SK-N-SH treated with all-trans-retinoic acid at 6 μM for 48 hours (cell line): ENCODE measurements around the gene VAC14.
"Not testable (repeated sequence)": the region's sequence is repeated elsewhere in the genome, so short reads cannot be mapped to it uniquely, and the experiment has no call there.

Experiments
- ATAC-seq: fragments of 200-7000 bp; cut with Tn5 transposase; 3 replicates; pipeline ENCODE4 v1.9.1; 2020; ENCODE audit warnings: mild to moderate bottlenecking, moderate library complexity
- ARNTL ChIP-seq: fragments of 450-650 bp; formaldehyde crosslinking; IDR thresholded peaks from 2 replicates; pipeline ENCODE4 v1.5.0; 2020; ENCODE audit warnings: low read depth, mild to moderate bottlenecking, moderate library complexity, borderline replicate concordance
- BACH2 ChIP-seq: fragments of 250-450 bp; sonication (Bioruptor Pico); IDR thresholded peaks from 2 replicates; pipeline ENCODE4 v1.9.0; 2021; ENCODE audit warnings: mild to moderate bottlenecking, borderline replicate concordance
- CREB5 ChIP-seq: fragments of 250-450 bp; sonication (Bioruptor Pico); IDR thresholded peaks from 2 replicates; pipeline ENCODE4 v1.5.1; 2020; ENCODE audit warnings: low read depth, mild to moderate bottlenecking, moderate library complexity
- CSDC2 ChIP-seq: fragments of 250-450 bp; sonication (Bioruptor Pico); IDR thresholded peaks from 2 replicates; pipeline ENCODE4 v1.5.0; 2020; ENCODE audit warnings: mild to moderate bottlenecking, moderate library complexity
- ESRRG ChIP-seq: fragments of 250-450 bp; sonication (Bioruptor Pico); IDR thresholded peaks from 2 replicates; pipeline ENCODE4 v1.6.1; 2021; ENCODE audit warnings: mild to moderate bottlenecking
- ISL1 ChIP-seq: fragments of 250-450 bp; sonication (Bioruptor Pico); IDR thresholded peaks from 2 replicates; pipeline ENCODE4 v2.1.2; 2022; ENCODE audit warnings: mild to moderate bottlenecking, moderate library complexity
- OSR1 ChIP-seq: fragments of 250-450 bp; sonication (Bioruptor Pico); IDR thresholded peaks from 2 replicates; pipeline ENCODE4 v1.8.0; 2022; ENCODE audit warnings: moderate library complexity, mild to moderate bottlenecking, inconsistent platforms
- PPARA ChIP-seq: fragments of 250-450 bp; sonication (Bioruptor Pico); IDR thresholded peaks from 2 replicates; pipeline ENCODE4 v1.5.0; 2020; ENCODE audit warnings: mild to moderate bottlenecking, borderline replicate concordance
- RARB ChIP-seq: fragments of 250-450 bp; sonication (Bioruptor Pico); IDR thresholded peaks from 2 replicates; pipeline ENCODE4 v1.8.0; 2021; ENCODE audit warnings: mild to moderate bottlenecking, moderate library complexity
- SNAI2 ChIP-seq: fragments of 250-450 bp; sonication (Bioruptor Pico); IDR thresholded peaks from 2 replicates; pipeline ENCODE4 v1.5.0; 2020; ENCODE audit warnings: mild to moderate bottlenecking, moderate library complexity
- TCF4 ChIP-seq: fragments of 250-450 bp; sonication (Bioruptor Pico); IDR thresholded peaks from 2 replicates; pipeline ENCODE4 v1.8.0; 2021; ENCODE audit warnings: mild to moderate bottlenecking, moderate library complexity, borderline replicate concordance
- TOX ChIP-seq: fragments of 250-450 bp; sonication (Bioruptor Pico); IDR thresholded peaks from 2 replicates; pipeline ENCODE4 v1.8.0; 2021; ENCODE audit warnings: mild to moderate bottlenecking, moderate library complexity, borderline replicate concordance
- ZC3H10 ChIP-seq: fragments of 250-450 bp; sonication (Bioruptor Pico); IDR thresholded peaks from 2 replicates; pipeline ENCODE4 v1.5.1; 2021; ENCODE audit warnings: mild to moderate bottlenecking, moderate library complexity
- ZFP30 ChIP-seq: fragments of 450-650 bp; formaldehyde crosslinking; IDR thresholded peaks from 2 replicates; pipeline ENCODE4 v1.5.0; 2022; ENCODE audit warnings: mild to moderate bottlenecking, moderate library complexity
- ZNF70 ChIP-seq: fragments of 450-650 bp; formaldehyde crosslinking; IDR thresholded peaks from 2 replicates; pipeline ENCODE4 v1.5.0; 2020; ENCODE audit warnings: mild to moderate bottlenecking, moderate library complexity
- ZNF8 ChIP-seq: fragments of 450-650 bp; formaldehyde crosslinking; IDR thresholded peaks from 2 replicates; pipeline ENCODE4 v1.5.0; 2020; ENCODE audit warnings: mild to moderate bottlenecking, moderate library complexity
- TF ChIP-seq, protein P1 (sequence below): fragments of 250-450 bp; sonication (Bioruptor Pico); IDR thresholded peaks from 2 replicates; pipeline ENCODE4 v1.5.1; 2021; ENCODE audit warnings: mild to moderate bottlenecking, moderate library complexity
- TF ChIP-seq, protein P2 (sequence below): fragments of 250-450 bp; sonication (Bioruptor Pico); IDR thresholded peaks from 2 replicates; pipeline ENCODE4 v1.8.0; 2020; ENCODE audit warnings: mild to moderate bottlenecking, moderate library complexity, borderline replicate concordance
- TF ChIP-seq, protein P3 (sequence below): fragments of 250-450 bp; sonication (Bioruptor Pico); IDR thresholded peaks from 2 replicates; pipeline ENCODE4 v1.5.0; 2020; ENCODE audit warnings: mild to moderate bottlenecking, moderate library complexity

Gene VAC14

GRCh38 chr16:70644763-70645597, 156.0 kb downstream of the VAC14 start:
- TF ChIP-seq, protein P1, sequence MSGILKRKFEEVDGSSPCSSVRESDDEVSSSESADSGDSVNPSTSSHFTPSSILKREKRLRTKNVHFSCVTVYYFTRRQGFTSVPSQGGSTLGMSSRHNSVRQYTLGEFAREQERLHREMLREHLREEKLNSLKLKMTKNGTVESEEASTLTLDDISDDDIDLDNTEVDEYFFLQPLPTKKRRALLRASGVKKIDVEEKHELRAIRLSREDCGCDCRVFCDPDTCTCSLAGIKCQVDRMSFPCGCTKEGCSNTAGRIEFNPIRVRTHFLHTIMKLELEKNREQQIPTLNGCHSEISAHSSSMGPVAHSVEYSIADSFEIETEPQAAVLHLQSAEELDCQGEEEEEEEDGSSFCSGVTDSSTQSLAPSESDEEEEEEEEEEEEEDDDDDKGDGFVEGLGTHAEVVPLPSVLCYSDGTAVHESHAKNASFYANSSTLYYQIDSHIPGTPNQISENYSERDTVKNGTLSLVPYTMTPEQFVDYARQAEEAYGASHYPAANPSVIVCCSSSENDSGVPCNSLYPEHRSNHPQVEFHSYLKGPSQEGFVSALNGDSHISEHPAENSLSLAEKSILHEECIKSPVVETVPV (CRISPR knock-in tag), result no peak
- TF ChIP-seq PPARA (CRISPR knock-in tag), result no peak
- no peak for TF ChIP-seq BACH2 (CRISPR knock-in tag)
- no peak for TF ChIP-seq CSDC2
- no peak for TF ChIP-seq ZNF8 (CRISPR knock-in tag)
- no peak for TF ChIP-seq SNAI2 (CRISPR knock-in tag)
- TF ChIP-seq, protein P2, sequence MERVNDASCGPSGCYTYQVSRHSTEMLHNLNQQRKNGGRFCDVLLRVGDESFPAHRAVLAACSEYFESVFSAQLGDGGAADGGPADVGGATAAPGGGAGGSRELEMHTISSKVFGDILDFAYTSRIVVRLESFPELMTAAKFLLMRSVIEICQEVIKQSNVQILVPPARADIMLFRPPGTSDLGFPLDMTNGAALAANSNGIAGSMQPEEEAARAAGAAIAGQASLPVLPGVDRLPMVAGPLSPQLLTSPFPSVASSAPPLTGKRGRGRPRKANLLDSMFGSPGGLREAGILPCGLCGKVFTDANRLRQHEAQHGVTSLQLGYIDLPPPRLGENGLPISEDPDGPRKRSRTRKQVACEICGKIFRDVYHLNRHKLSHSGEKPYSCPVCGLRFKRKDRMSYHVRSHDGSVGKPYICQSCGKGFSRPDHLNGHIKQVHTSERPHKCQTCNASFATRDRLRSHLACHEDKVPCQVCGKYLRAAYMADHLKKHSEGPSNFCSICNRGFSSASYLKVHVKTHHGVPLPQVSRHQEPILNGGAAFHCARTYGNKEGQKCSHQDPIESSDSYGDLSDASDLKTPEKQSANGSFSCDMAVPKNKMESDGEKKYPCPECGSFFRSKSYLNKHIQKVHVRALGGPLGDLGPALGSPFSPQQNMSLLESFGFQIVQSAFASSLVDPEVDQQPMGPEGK (CRISPR knock-in tag), result no peak
- TF ChIP-seq, protein P3, sequence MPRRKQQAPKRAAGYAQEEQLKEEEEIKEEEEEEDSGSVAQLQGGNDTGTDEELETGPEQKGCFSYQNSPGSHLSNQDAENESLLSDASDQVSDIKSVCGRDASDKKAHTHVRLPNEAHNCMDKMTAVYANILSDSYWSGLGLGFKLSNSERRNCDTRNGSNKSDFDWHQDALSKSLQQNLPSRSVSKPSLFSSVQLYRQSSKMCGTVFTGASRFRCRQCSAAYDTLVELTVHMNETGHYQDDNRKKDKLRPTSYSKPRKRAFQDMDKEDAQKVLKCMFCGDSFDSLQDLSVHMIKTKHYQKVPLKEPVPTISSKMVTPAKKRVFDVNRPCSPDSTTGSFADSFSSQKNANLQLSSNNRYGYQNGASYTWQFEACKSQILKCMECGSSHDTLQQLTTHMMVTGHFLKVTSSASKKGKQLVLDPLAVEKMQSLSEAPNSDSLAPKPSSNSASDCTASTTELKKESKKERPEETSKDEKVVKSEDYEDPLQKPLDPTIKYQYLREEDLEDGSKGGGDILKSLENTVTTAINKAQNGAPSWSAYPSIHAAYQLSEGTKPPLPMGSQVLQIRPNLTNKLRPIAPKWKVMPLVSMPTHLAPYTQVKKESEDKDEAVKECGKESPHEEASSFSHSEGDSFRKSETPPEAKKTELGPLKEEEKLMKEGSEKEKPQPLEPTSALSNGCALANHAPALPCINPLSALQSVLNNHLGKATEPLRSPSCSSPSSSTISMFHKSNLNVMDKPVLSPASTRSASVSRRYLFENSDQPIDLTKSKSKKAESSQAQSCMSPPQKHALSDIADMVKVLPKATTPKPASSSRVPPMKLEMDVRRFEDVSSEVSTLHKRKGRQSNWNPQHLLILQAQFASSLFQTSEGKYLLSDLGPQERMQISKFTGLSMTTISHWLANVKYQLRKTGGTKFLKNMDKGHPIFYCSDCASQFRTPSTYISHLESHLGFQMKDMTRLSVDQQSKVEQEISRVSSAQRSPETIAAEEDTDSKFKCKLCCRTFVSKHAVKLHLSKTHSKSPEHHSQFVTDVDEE (CRISPR knock-in tag), result no peak
- no peak for TF ChIP-seq ZNF70 (CRISPR knock-in tag)
- no peak for TF ChIP-seq ESRRG
- no peak for TF ChIP-seq TCF4 (CRISPR knock-in tag)
- no peak for TF ChIP-seq ZFP30 (CRISPR knock-in tag)
- no peak for TF ChIP-seq ISL1
- no peak for ATAC-seq

GRCh38 chr16:70643264-70643663, 157.7 kb downstream of the VAC14 start:
- ATAC-seq, result not testable (repeated sequence)

- ATAC-seq, result no peak
- TF ChIP-seq CSDC2 (no peak), ZC3H10 (no peak), CREB5 (CRISPR knock-in tag) (no peak), TCF4 (CRISPR knock-in tag) (no peak), ZNF70 (CRISPR knock-in tag) (no peak), ISL1 (no peak), RARB (CRISPR knock-in tag) (no peak), ESRRG (no peak), SNAI2 (CRISPR knock-in tag) (no peak), BACH2 (CRISPR knock-in tag) (no peak), ARNTL (CRISPR knock-in tag) (no peak), OSR1 (CRISPR knock-in tag) (no peak), ZFP30 (CRISPR knock-in tag) (no peak), TOX (CRISPR knock-in tag) (no peak)
- TF ChIP-seq, protein P3 (CRISPR knock-in tag), result no peak
These were observed 158.3 kb downstream of the VAC14 start for GRCh38 chr16:70642633-70643032.
